D721Med (cell line): ENCODE results near the gene MRPS5.

ENCODE experiments used
- DNase-seq: peaks from one replicate; pipeline ENCODE4 v3.0.0; 2011; ENCODE audit warnings: low spot score; ENCODE audit not compliant: insufficient read length
- FAIRE-seq: peaks from 2 replicates; lab custom pipeline; 2011; peaks lifted over from hg19 to GRCh38; lab: Jason Lieb, UNC
- TF ChIP-seq, protein P1 (sequence below): IDR thresholded peaks from 2 replicates; pipeline ENCODE4 v1.5.1; 2012; ENCODE audit warnings: mild to moderate bottlenecking, control low read depth; ENCODE audit not compliant: insufficient read depth; ENCODE audit errors: missing control alignments

MRPS5 gene

DNA sequence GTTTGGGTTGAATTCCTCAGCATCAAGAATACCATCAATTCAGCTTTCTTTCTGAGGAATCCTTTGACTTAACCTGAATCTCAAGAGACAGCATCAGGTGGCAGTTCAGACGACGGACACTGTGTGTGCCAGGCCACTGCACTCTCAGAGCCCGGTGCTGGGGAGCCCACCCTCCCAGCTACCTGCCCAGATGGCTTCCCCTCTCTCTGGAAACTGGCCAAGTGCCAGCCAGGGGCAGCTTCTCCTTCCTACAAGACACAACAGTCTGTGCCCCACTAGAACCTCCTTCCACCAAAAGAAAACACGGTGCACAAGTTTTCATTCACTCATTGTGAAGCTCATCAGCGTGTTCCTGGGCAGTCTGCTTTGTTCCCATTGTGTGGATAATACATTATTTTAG is 67.6 kb downstream of the MRPS5 start:
- FAIRE-seq: no peak
- TF ChIP-seq, protein P1, sequence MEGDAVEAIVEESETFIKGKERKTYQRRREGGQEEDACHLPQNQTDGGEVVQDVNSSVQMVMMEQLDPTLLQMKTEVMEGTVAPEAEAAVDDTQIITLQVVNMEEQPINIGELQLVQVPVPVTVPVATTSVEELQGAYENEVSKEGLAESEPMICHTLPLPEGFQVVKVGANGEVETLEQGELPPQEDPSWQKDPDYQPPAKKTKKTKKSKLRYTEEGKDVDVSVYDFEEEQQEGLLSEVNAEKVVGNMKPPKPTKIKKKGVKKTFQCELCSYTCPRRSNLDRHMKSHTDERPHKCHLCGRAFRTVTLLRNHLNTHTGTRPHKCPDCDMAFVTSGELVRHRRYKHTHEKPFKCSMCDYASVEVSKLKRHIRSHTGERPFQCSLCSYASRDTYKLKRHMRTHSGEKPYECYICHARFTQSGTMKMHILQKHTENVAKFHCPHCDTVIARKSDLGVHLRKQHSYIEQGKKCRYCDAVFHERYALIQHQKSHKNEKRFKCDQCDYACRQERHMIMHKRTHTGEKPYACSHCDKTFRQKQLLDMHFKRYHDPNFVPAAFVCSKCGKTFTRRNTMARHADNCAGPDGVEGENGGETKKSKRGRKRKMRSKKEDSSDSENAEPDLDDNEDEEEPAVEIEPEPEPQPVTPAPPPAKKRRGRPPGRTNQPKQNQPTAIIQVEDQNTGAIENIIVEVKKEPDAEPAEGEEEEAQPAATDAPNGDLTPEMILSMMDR: no peak
- DNase-seq: no peak

DNA sequence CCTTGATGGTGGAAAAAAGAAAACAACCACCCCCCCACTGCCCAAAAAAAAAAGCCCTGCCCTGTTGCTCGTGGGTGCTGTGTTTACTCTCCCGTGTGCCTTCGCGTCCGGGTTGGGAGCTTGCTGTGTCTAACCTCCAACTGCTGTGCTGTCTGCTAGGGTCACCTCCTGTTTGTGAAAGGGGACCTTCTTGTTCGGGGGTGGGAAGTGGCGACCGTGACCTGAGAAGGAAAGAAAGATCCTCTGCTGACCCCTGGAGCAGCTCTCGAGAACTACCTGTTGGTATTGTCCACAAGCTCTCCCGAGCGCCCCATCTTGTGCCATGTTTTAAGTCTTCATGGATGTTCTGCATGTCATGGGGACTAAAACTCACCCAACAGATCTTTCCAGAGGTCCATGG is 68.1 kb downstream of the MRPS5 start:
- no peak for DNase-seq
- TF ChIP-seq, protein P1: peak; percentile 2
- FAIRE-seq: no peak

- no peak for FAIRE-seq
- DNase-seq: no peak
- TF ChIP-seq, protein P1: no peak
Measured at GRCh38 chr2:95052804-95053479, 68.7 kb downstream of the MRPS5 start.

DNA sequence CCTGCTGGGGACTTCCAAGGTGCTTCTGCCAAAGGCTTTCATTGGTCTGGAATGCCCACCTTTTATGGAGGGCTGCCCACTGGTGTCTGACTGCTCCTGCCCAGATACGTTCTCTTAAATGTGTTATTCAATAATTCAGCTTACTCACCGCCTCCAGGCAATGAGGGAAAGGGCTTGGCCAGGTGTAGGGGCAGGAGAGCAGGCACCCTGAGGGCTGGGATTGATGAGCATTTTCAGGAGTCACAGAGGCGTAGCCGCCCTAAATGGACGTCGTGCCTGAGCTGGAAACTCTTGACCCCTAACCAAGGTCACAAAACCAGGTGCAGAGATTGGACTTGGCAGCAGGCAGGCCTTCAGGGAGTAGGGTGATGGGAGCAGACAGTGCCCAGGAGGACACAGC is 69.3 kb downstream of the MRPS5 start:
- TF ChIP-seq, protein P1: no peak
- no peak for FAIRE-seq
- DNase-seq: no peak

GRCh38 chr2:95051626-95052025 is 70.0 kb downstream of the MRPS5 start:
- DNase-seq (no peak), FAIRE-seq (no peak)
- TF ChIP-seq, protein P1: no peak

- FAIRE-seq: no peak
- DNase-seq: no peak
- TF ChIP-seq, protein P1: no peak
Measured at GRCh38 chr2:95050385-95051300, 71.0 kb downstream of the MRPS5 start.

- TF ChIP-seq, protein P1: no peak
- no peak for DNase-seq
- no peak for FAIRE-seq
Measured at GRCh38 chr2:95049961-95050360, 71.6 kb downstream of the MRPS5 start.
